A673 (cell line): Measurements from ENCODE around the gene PCLO. TPM values are rescaled to one million over a fixed set of nuclear protein-coding genes. Genes with fewer than 3 reads are reported as not detected.

Experiments used
- BruUV-seq: library from RNA; stranded (reverse); fragments of 400-500 nt; replicated peaks from 2 replicates; lab custom pipeline; 2021; lab: Mats Ljungman, UMichigan
- CTCF ChIA-PET: fragments of 300-600 bp; sonication (Branson Sonifier 250); formaldehyde crosslinking; loops from one replicate; lab custom pipeline; 2022; ENCODE audit warnings: antibody characterized with exemption; lab: Charles Lee
- POLR2A ChIA-PET: fragments of 300-600 bp; sonication (Branson Sonifier 250); formaldehyde crosslinking; loops from one replicate; lab custom pipeline; 2022; ENCODE audit warnings: antibody characterized with exemption; ENCODE audit not compliant: low non-redundant PET; lab: Charles Lee
- DNase-seq: peaks from one replicate; pipeline ENCODE4 v3.0.0-alpha.2; 2015; ENCODE audit warnings: low spot score
- H3K27ac ChIP-seq: fragments of 200-600 bp; sonication (generic); 2 replicates; pipeline ENCODE4 v1.5.1; 2016; ENCODE audit warnings: mixed run types, low read depth, mild to moderate bottlenecking, mixed read lengths, antibody characterized with exemption, low read length; ENCODE audit not compliant: poor library complexity, severe bottlenecking
- H3K27me3 ChIP-seq: fragments of 200-600 bp; sonication (generic); replicated peaks from 2 replicates; pipeline ENCODE4 v1.6.1; 2017; ENCODE audit warnings: mixed run types, low read depth, mild to moderate bottlenecking, mixed read lengths, antibody characterized with exemption, low read length; ENCODE audit not compliant: insufficient read depth, poor library complexity
- H3K36me3 ChIP-seq: fragments of 200-600 bp; sonication (generic); 2 replicates; pipeline ENCODE4 v1.6.1; 2016; ENCODE audit warnings: mixed run types, mild to moderate bottlenecking, mixed read lengths, antibody characterized with exemption, low read length; ENCODE audit not compliant: insufficient read depth, poor library complexity, severe bottlenecking
- H3K4me1 ChIP-seq: fragments of 200-600 bp; sonication (generic); 2 replicates; pipeline ENCODE4 v1.6.1; 2017; ENCODE audit warnings: mixed run types, mild to moderate bottlenecking, mixed read lengths, antibody characterized with exemption, low read length; ENCODE audit not compliant: insufficient read depth, poor library complexity, severe bottlenecking
- H3K4me3 ChIP-seq: fragments of 200-600 bp; sonication (generic); 2 replicates; pipeline ENCODE4 v1.5.1; 2016; ENCODE audit warnings: low read depth, mixed run types, mild to moderate bottlenecking, mixed read lengths, low read length; ENCODE audit not compliant: poor library complexity, severe bottlenecking
- H3K9me3 ChIP-seq: fragments of 200-600 bp; sonication (generic); 2 replicates; pipeline ENCODE4 v1.6.1; 2016; ENCODE audit warnings: mixed run types, low read depth, mild to moderate bottlenecking, mixed read lengths, antibody characterized with exemption, low read length; ENCODE audit not compliant: poor library complexity, severe bottlenecking
- CTCF ChIP-seq: fragments of 300-800, 200-600 bp; sonication (generic); conservative IDR thresholded peaks from 2 replicates; pipeline ENCODE4 v1.5.1; 2017; ENCODE audit warnings: low read depth, mild to moderate bottlenecking, antibody characterized with exemption, low read length, moderate library complexity, mixed read lengths
- EZH2 ChIP-seq: fragments of 200-600 bp; sonication (generic); IDR thresholded peaks from 2 replicates; pipeline ENCODE4 v1.6.1; 2017; ENCODE audit warnings: borderline replicate concordance, low read depth, mild to moderate bottlenecking, mixed read lengths, antibody characterized with exemption, low read length; ENCODE audit not compliant: poor library complexity, severe bottlenecking
- intact Hi-C: fragments of 100-400 bp; cut with micrococcal nuclease; formaldehyde crosslinking; loops from one replicate; pipeline ENCODE4 v1.10.0; 2022; ENCODE audit not compliant: unreplicated experiment
- total RNA-seq: library from RNA; stranded (reverse); gene quantifications from 2 replicates; pipeline ENCODE4 v1.2.3, GENCODE V29; 2021

PCLO gene
- total RNA-seq, 1 experiment from 2014 or later, result 2.1 TPM

- BruUV-seq, result no TSS peak
- peak; percentile 7 for DNase-seq
- POLR2A ChIA-PET, result no interaction called here
- intact Hi-C loops, result loop anchor here (10.0 kb wide), 1 partner anchor 328 kb away; no protein-coding TSS in a partner anchor
- TF ChIP-seq EZH2, result no peak
- TF ChIP-seq CTCF, result peak; percentile 58; the same call in 1 of the 2 replicates
- no peak overlapping the region for H3K27ac ChIP-seq
- CTCF ChIA-PET, result no interaction called here
- no peaks in the 10 kb centered on the region for H3K9me3 ChIP-seq
- H3K4me1 ChIP-seq, result no peaks in the 10 kb centered on the region
- no peaks in the 10 kb centered on the region for H3K27me3 ChIP-seq
- no peaks in the 10 kb centered on the region for H3K36me3 ChIP-seq
- no peak overlapping the region for H3K4me3 ChIP-seq
These were observed 89.8 kb downstream of the PCLO start for GRCh38 chr7:83072576-83073517.

GRCh38 chr7:83065714-83066113 is 97.0 kb downstream of the PCLO start:
- peak; percentile 19 for DNase-seq
- ChIA-PET CTCF (no interaction called here), POLR2A (no interaction called here)
- H3K9me3 ChIP-seq, result no peaks in the 10 kb centered on the region
- no TSS peak for BruUV-seq
- no peaks in the 10 kb centered on the region for H3K4me1 ChIP-seq
- intact Hi-C loops, result no loop called here
- H3K36me3 ChIP-seq, result no peaks in the 10 kb centered on the region
- H3K27me3 ChIP-seq, result no peaks in the 10 kb centered on the region
- H3K4me3 ChIP-seq, result no peak overlapping the region
- no peak overlapping the region for H3K27ac ChIP-seq
- TF ChIP-seq EZH2, result no peak
- no peak for TF ChIP-seq CTCF

- Histone ChIP-seq H3K9me3 (no peaks in the 10 kb centered on the region), H3K36me3 (no peaks in the 10 kb centered on the region), H3K27ac (no peak overlapping the region), H3K27me3 (no peaks in the 10 kb centered on the region), H3K4me3 (no peak overlapping the region), H3K4me1 (no peaks in the 10 kb centered on the region)
- no peak for DNase-seq
- intact Hi-C loops, result no loop called here
- CTCF ChIA-PET, result no interaction called here
- no TSS peak for BruUV-seq
- TF ChIP-seq CTCF (no peak), EZH2 (no peak)
- POLR2A ChIA-PET, result no interaction called here
These were observed 102.5 kb downstream of the PCLO start for GRCh38 chr7:83060218-83060617.
